ENCODE data around the gene CMIP.
"Not testable (repeated sequence)": the region's sequence is repeated elsewhere in the genome, so short reads cannot be mapped to it uniquely, and the experiment has no call there.

CMIP gene

GRCh38 chr16:81687131-81687456 is 242.5 kb downstream of the CMIP start:
- DNase-seq (ENCODE audit: low read depth): no peak

DNA sequence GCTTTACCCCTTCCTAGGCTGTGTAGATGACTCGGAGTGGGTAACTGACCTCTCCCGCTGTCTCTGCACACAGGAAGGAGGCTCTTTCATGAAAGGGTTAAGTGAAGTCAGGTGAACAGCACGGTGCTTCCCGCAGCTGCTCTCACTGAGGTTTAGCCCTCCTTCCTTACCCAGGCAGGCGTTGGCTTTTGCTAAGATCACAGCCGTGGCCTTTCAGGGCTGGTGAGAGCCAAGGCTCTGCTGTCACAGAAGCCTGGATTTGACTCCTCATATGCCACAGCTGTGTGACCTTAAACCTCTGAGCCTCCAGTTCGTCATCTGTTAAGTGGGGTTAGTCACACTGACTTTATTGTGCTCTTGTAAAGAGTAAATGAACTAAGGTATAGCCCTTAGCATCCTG is 243.6 kb downstream of the CMIP start:
- DNase-seq (ENCODE audit: low read depth): no peak

DNA sequence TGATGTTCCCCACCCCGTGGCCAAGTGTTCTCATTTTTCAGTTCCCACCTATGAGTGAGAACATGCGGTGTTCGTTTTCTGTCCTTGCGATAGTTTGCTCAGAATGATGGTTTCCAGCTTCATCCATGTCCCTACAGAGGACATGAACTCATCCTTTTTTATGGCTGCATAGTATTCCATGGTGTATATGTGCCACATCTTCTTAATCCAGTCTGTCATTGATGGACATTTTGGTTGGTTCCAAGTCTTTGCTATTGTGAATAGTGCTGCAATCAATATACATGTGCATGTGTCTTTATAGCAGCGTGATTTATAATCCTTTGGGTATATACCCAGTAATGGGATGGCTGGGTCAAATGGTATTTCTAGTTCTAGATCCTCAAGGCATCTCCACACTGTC is 244.2 kb downstream of the CMIP start:
- DNase-seq (ENCODE audit: low read depth): not testable (repeated sequence)

- no peak for DNase-seq (ENCODE audit: low read depth)
Observed at GRCh38 chr16:81692021-81692420, 247.4 kb downstream of the CMIP start.

DNA sequence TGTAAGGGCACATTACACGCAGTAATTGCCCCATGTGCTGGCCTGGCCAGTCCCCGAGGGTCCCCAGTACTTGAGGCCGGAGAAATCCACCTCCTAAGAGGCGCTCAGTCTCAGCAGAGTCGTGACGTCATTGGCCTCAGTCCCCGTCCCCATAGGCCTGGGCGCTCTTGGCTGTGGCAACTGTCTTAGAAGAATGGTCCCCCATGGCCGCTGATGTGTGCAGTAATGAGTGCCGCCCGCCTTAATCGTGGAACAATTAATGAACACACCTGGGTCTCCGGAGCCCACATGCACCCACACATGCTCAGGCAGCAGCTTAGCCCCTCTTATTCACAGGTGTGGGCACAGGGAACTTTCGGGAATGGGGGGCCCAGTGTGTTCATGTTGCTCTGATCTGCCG is 248.0 kb downstream of the CMIP start:
- no peak for DNase-seq (ENCODE audit: low read depth)

- DNase-seq (ENCODE audit: low read depth): no peak
Observed at GRCh38 chr16:81693041-81693743, 248.6 kb downstream of the CMIP start.

DNA sequence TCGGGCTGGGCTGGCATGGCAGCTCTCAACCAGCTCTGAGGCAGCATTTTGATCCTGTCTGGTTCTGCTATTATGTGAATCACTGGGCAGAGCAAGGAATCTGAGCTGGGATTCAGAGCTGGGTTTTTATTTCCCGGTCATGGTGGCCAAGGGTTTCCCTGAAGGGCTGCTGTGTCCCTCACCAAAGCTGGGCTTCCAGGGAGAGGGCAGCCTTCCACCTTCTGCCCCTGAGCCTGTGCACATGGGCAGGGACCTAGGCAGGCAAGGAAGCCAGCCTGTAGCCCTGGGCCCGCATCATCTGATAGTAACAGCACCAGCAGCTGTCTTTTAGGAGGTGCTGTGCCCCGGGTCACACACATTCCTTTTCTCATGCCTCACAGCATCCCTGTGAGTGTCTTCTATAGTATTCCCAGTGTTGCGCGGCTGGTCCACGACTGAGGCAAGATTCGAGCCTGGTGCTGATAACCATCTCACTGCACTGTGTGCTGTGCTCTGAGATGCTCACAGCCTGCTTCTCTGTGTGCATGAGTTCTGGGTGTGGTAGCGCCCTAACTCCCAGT is 249.2 kb downstream of the CMIP start:
- DNase-seq (ENCODE audit: low read depth): no peak

DNA sequence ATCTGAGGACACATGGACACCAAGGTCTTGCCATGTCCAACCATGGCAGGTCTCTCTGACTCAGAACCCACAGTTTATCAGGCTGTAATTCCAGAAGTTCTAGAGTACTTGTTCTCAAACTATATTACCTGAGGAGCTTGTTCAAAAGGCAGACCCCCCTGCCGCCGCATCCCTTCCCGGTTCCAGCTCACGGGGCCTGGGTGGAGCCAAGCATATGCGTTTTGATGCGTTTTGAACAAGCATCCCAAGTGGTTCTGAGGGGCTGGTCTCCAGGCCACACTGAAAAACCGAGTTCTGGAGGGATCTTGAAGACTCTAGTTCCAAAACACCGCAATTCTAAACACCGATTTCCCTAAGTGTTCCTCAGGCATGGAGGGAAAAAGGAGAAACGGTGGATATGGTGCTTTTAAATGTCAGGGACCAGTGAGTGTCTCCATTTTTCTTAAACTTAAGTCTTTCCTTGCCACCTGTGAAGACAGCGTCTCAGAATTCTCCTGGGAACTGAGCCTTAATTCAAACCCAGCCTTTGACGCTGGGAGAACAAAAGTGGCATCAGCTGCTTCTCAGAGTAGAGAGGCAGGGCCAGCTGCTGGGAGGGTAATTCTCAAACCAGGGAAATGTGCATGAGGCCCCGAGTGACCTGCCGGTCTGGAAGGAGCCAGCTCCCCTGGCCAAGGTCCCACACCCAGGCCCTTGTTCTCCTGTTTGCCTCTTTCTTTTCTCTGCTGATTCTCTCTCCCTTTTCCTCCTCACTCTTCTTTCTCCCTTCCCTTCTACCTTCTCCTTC is 250.1 kb downstream of the CMIP start:
- no peak for DNase-seq (ENCODE audit: low read depth)

- DNase-seq (ENCODE audit: low read depth): no peak
Observed at GRCh38 chr16:81695321-81696165, 250.9 kb downstream of the CMIP start.

DNA sequence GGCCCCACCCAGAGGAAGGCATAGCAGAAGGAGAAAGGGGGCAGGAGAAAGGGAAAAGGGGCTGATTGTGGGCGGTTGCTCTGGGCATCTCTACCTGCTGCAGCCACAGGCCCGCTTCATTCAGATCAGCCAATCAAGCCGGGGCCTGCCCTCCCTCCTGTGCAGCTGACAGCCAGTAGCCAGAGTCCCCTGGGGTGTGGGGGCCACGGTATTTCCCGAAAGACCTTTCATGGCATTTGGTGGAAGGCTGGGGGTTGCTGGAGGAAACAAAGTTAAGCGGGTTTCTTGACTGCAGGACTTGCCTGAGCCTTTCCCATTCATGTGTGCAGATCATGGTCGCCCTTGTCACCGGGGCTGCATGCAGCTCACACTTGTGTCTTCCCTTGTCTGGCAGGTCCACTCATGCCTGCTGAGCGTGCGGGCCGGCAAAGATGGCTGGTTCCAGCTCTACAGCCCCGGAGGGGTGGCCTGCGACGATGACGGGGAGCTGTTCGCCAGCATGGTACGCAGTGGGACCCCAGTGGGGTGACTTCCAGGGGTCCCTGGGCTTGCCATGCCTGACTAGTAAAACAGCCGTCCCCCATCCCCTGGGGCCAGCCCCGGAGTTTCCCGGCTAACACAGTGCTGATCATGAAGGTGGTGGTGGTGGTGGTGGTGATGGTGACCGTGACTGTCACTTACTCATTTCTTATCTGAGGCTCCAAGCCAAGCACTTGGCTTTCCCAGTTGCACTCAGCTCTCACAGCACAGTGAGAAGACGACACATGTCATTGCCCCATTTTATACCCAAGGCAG is 251.8 kb downstream of the CMIP start:
- no peak for DNase-seq (ENCODE audit: low read depth)

DNA sequence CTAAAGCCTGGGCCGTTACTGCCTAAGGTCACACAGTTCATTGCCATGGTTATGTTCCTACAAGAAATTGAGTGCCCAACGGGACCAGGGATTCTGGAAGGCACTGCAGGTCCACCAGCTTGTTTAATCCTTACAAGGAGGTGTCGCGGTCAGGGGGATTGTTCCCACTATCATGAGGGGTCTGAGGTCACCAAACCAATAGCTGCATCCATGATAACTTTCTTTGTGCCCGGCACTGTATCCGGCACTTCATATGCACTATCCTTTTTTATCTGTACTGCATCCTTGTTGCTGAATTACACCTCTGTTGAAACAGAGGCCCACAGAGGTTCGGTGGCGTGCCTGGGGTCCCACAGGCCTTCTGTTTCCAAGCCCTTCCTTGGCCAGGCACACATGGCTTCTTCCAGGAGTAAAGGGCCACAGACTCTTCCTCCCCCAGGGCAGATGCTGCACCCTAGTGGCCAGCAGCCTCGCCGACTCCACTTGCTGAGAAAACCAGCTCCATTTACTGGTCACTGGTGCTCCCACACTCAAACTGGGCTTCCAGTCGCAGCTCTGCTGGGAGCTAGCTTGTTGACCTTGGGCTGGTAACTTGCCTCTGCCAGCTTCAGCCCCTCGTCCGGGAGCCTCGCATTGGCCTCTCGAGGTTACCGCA is 252.5 kb downstream of the CMIP start:
- peak; percentile 63 for DNase-seq (ENCODE audit: low read depth)

DNA sequence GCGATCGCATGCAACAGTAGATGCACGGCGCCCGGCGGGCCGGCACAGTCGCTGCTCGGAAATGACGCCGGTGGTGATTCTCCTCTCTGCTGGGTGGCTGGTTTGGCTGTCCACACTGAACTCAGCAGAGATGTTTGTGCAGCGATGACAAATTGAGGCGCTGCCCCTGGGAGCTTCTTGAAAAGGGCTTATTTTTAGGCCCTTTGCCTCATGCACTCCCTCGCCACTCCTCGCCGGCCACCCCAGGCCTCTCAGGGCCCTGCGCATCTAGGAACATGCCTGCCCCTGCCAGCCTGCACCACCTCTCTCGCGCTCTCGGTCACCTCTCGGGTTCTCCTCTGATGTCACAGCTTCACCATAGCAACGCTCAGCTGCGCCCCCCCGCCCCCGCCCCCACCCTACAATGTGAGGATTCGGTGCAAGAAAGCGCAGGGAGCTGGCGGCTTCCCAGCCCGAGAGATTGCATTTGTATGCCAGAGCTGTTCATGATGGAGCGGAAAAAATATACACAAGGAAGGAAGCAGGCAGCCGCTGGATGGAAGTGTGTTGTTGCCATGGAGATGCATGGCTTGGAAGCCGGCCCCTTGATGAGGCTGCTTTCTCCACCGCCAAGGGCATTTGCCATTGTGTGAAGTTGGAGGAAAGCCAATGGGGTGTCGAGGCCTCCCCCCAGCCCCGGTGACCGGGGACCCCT is 253.2 kb downstream of the CMIP start:
- no peak for DNase-seq (ENCODE audit: low read depth)

DNA sequence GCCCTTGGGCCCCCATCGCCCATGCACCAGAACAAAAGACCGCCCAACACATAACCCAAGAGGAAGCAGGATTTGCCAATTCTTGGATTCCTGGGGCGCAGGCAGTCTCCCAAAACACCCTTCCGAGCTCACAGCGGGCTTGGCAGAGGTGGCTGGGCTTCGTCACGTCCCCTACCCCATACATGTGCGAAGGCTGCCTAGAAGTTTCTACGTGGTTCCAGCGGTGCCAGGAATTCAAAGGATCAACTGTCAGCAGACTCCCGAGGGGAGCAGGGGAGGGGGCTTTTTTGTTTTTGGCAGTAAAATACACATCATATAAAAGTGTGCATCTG is 253.7 kb downstream of the CMIP start:
- no peak for DNase-seq (ENCODE audit: low read depth)

GRCh38 chr16:81699596-81699995 is 255.0 kb downstream of the CMIP start:
- DNase-seq (ENCODE audit: low read depth): no peak

GRCh38 chr16:81700071-81700779 is 255.6 kb downstream of the CMIP start:
- peak; percentile 24 for DNase-seq (ENCODE audit: low read depth)

DNA sequence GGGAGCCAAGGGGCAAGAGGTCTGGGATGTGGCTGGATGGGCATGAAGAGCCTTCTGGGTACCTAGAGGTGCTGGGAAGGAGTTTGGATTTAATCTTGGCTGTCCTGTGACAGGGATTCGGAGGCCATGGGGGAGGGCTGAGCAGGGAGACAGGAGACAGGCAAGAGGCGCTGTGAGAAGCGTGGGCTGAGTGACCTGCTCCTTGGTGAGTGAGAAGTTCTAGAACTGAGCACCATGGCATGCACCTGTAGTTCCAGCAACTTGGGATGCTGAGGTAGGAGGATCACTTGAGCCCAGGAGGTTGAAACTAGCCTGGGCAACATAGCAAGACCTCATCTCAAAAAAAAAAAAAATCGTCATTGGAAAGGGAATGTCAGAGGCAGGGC is 256.2 kb downstream of the CMIP start:
- no peak for DNase-seq (ENCODE audit: low read depth)

DNA sequence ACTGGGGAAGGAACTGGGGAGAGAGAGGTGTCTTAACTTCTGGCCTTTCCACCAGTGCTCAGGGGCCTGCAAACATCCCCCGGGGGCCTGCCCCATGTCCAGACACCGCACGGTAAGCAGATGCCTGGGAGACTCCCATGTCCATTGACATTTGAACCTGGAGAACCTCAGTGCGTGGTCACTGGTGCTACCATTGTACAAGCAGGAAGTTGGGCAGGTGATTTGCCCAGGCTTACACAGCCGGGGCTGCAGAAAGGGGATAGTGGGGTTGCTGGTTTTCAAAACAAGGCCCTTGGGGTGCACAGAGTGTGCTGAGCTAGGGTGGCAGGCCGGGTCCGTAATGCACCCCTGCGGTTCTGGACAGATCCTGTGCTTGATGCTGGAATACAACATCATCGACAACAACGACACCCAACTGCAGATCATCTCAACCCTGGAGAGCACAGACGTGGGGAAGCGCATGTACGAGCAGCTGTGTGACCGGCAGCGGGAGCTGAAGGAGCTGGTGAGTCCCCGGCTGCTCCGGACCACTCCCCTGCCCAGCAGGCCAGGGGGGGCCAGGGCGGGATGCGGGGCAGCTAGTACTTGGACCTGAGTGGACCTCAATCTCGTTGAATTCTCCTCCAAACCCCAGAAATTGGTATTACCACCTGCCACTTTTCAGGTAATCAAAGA is 256.8 kb downstream of the CMIP start:
- no peak for DNase-seq (ENCODE audit: low read depth)

DNA sequence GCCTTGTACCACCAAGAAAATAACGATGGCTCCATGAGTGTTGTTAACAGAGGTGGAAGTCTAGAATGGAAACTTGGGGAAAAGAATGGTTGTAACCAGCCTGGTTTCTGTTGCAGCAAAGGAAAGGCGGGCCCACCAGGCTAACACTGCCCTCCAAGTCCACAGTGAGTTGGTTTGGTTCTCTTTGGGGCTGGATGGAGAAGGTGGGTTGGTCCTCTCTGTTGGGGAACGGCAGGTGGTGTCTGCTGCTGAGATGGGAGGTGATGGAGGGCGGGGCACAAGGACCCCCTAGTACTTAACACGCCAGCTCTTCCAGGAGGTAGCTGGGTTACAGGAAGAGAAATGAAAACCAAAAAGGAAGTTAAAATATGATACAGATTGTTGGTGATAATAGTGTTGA is 257.9 kb downstream of the CMIP start:
- DNase-seq (ENCODE audit: low read depth): no peak

Measured in ELR (cell line).